Mucosa of descending colon (tissue), 3 donors: ENCODE results near the gene FSTL1. TPM values are rescaled to one million over a fixed set of nuclear protein-coding genes. Genes with fewer than 3 reads are reported as not detected.

ENCODE experiments used
- ATAC-seq: fragments of 200-7000 bp; cut with Tn5 transposase; one replicate; pipeline ENCODE4 v1.9.1; 2020; ENCODE audit warnings: mild to moderate bottlenecking, moderate library complexity
- DNase-seq, 3 donors: peaks; one replicate each; pipeline ENCODE4 v3.0.0-alpha.2; 2020
- H3K36me3 ChIP-seq: fragments of 200-600 bp; one replicate; pipeline ENCODE4 v1.8.0; 2021; ENCODE audit warnings: low read depth, mild to moderate bottlenecking
- H3K4me1 ChIP-seq: fragments of 200-600 bp; one replicate; pipeline ENCODE4 v1.8.0; 2021; ENCODE audit warnings: low read depth, mild to moderate bottlenecking
- H3K4me3 ChIP-seq: fragments of 200-600 bp; one replicate; pipeline ENCODE4 v1.8.0; 2021; ENCODE audit warnings: mild to moderate bottlenecking
- H3K9me3 ChIP-seq: fragments of 200-600 bp; one replicate; pipeline ENCODE4 v1.8.0; 2021; ENCODE audit warnings: mild to moderate bottlenecking
- intact Hi-C, 2 donors: fragments of 100-400 bp; cut with DNase I in 1 of 2; cut with micrococcal nuclease in 1 of 2; formaldehyde crosslinking; loops; one replicate each; pipeline versions ENCODE4 v1.11.0 to v1.11.1; 2022; cut with DNase I, micrococcal nuclease
- total RNA-seq, 3 donors: library from RNA; stranded (reverse); fragmentation: NEBNext Ultra II Directional in 2 of 3; extraction: Animal tissue kit (Norgen Biotek cat#: 25700) in 2 of 3; gene quantifications; one replicate each; pipeline versions ENCODE4 v1.2.1 to v1.2.4, GENCODE V29; 2021 to 2023
- TF ChIP-seq, protein P1 (sequence below): fragments of 200-600 bp; IDR thresholded peaks from one replicate; pipeline ENCODE4 v1.8.0; 2022; ENCODE audit warnings: antibody characterized with exemption, mild to moderate bottlenecking
- donor health status: DM: no; HTN: no; CAD: no; lungs with moderate emphysema.
- donor health status: DM: no; HTN: no; CAD: no.
- donor health status: DM: no; HTN: yes; CAD: no.

The FSTL1 gene
- total RNA-seq, 3 donors from 2014 or later = 28.1 to 246 (median 108) TPM

DNA sequence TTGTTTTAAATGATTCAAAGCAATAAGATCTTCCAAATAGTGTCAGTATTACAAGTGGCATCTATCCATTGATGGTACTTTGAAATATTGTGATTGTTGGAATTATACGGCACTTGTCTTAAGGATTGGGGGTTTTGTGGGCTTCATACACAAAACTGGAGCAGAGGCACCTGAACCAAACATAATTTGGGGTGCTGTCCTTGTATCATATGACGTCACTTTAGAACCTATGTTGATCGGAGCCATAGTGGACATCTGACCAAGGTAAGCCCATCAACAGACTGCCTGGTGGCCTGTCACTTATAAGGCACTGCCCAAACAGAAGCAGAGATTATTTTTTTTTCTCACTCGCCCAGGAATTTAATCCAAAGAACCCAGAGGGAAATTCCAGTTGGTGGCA is 98.8 kb downstream of the FSTL1 start:
- ATAC-seq (no peak), DNase-seq (no peak)
- intact Hi-C loops = no loop called here
- Histone ChIP-seq H3K4me3 (no peak overlapping the region), H3K9me3 (no peaks in the 10 kb centered on the region), H3K36me3 (no peaks in the 10 kb centered on the region), H3K4me1 (peaks cover 14% of the 10 kb centered on the region)
- TF ChIP-seq, protein P1, sequence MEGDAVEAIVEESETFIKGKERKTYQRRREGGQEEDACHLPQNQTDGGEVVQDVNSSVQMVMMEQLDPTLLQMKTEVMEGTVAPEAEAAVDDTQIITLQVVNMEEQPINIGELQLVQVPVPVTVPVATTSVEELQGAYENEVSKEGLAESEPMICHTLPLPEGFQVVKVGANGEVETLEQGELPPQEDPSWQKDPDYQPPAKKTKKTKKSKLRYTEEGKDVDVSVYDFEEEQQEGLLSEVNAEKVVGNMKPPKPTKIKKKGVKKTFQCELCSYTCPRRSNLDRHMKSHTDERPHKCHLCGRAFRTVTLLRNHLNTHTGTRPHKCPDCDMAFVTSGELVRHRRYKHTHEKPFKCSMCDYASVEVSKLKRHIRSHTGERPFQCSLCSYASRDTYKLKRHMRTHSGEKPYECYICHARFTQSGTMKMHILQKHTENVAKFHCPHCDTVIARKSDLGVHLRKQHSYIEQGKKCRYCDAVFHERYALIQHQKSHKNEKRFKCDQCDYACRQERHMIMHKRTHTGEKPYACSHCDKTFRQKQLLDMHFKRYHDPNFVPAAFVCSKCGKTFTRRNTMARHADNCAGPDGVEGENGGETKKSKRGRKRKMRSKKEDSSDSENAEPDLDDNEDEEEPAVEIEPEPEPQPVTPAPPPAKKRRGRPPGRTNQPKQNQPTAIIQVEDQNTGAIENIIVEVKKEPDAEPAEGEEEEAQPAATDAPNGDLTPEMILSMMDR = no peak

DNA sequence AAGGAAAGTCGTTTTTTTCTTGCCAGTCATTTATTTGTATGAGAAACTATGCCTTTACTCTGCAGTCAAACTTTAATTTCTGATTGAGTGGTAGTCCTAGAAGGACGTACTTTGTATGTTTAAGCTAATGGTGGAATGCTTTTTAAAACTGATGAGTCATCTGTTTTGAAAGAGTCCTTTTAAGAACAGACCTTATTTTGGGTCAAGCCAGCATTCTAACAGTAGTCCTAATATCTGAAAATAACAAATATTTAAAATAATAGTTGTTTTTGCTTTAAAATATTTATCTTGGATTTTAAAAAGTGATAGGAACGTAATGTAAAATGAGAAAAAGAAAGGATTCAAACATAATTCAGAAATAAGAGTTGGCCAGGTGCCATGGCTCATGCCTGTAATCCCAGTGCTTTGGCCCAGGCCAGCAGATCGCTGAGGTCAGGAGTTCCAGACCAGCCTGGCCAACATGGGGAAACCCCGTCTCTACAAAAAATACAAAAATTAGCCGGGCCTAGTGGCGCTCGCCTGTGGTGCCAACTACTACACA is 100.3 kb downstream of the FSTL1 start:
- TF ChIP-seq, protein P1 = no peak
- intact Hi-C loops = no loop called here
- Histone ChIP-seq H3K9me3 (no peaks in the 10 kb centered on the region), H3K36me3 (no peaks in the 10 kb centered on the region), H3K4me1 (peaks cover 14% of the 10 kb centered on the region), H3K4me3 (no peak overlapping the region)
- DNase-seq (peak in 2 of 3 donors; percentile 10 to 60), ATAC-seq (no peak)

DNA sequence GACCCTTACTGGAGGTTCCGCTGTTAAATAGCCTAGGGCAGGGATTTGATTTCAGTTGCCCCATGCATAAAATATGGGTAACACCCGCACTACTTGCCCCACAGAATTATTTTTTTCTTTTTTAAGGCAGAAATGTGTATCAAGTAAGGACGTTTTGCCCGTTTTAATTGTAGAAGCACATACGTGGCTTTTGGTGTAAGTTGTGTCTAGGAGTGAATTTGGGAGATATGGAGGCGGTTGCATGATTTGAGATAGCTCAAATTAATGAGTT is 101.0 kb downstream of the FSTL1 start:
- intact Hi-C loops = no loop called here
- Histone ChIP-seq H3K4me3 (peak overlapping the region; percentile 74), H3K9me3 (no peaks in the 10 kb centered on the region), H3K4me1 (peaks cover 14% of the 10 kb centered on the region), H3K36me3 (no peaks in the 10 kb centered on the region)
- ATAC-seq (no peak), DNase-seq (no peak)
- TF ChIP-seq, protein P1 = no peak

DNA sequence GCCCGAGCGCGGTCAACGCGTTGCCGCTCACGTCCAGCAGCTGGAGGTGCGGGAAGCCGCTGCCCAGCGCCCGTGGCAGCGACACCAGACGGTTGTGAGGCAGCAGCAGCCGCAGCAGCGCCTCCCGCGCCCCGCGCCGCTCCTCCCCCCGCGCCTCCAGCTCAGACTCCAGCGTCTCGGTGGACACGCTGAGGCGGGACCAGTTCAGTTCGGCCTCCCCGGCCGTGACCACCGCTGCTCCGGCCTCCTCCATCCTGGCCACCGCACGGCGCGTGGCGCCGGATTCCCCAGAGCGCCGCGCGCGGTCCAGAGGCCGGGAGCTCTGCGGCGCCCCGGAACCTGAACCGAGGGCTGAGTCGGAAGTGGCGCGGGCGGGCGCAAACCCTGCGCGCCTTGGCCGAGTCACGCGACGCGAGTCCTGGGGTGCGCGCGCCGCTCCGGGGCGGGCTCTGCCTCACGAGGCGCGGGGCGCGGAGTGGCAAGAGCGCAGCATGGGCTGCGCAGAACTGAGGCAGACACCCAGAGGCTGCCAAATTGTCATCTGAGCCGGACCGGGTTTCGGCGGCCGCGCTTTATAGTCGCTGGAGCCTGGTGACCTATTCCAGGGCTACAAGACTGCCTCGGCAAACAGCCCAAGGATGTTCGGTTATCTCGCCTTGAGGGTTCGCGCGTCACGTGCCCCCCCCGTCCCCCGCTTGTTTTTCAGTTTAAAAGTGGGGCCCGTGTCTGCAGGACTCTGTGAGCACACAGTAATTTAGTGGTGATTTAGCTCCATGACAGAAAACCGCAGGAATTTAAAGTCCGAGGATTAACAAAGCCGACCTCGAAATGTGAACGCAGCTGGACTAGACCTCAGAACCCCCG is 101.6 kb downstream of the FSTL1 start, which contains the start of gene LRRC58:
LRRC58 (minus strand) TSS at position 364 of the 864 bp plus-strand sequence; CDS start at position 253, 111 bp downstream.
- H3K4me1 ChIP-seq = peaks cover 14% of the 10 kb centered on the region
- peak within 1 kb of the TSS; percentile 74 for H3K4me3 ChIP-seq
- intact Hi-C loops = no loop called here
- H3K9me3 ChIP-seq = no peaks in the 10 kb centered on the region
- TF ChIP-seq, protein P1 = no peak
- no peaks in the 10 kb centered on the region for H3K36me3 ChIP-seq
- DNase-seq (peak; percentile 92 to 94 (median 94)), ATAC-seq (peak; percentile 97)

DNA sequence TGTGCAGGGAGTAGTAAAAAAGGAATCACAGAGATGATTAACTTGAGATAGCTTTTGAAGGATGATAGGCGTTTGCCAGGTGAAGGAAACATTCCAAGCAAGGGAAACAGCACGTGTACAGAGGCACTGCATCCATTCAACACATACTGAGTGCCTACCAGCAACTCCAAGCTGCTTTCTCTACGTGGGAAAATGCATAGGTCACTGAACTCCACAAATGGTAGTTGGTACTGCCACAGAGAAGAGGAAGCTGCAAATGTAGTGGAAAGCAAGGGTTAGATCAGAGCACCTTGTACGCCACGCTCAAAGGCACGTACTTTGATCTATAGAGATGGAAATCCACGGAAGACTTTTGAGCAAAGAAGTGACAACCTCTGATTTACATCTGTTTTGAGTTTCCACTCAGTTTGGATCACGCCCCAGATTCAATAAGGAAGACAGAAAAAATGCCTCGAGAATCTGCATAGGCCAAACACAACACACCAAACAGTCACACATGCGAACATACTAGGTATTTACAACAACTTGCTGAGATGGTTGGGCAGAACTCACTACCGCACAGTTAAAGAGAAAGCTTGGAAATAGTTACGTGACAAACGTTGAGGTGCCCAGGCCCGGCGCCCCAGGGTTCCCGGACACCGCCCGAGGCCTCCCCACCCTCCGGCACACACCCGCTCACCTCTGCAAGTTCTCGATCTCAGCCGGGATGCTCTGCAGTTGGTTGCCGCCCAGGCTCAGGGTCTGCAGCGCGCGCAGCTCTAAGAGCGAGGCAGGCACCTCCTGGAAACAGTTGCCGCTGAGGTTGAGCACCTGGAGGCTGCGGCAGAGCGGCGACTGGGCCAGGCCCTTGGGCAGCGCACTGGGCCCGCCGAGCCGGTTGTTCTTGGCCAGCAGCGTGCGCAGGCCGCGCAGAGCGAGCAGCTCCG is 102.5 kb downstream of the FSTL1 start:
- TF ChIP-seq, protein P1 = no peak
- H3K4me3 ChIP-seq = peak overlapping the region; percentile 74
- peak; percentile 72 for ATAC-seq
- DNase-seq = peak in 1 of 3 donors; percentile 45
- no peaks in the 10 kb centered on the region for H3K36me3 ChIP-seq
- intact Hi-C loops = no loop called here
- H3K9me3 ChIP-seq = no peaks in the 10 kb centered on the region
- peaks cover 14% of the 10 kb centered on the region for H3K4me1 ChIP-seq
